NCI-H748 (cell line): ENCODE results near the gene RACK1.

Source experiments
- DNase-seq: peaks from one replicate; lab custom pipeline; 2025; ENCODE audit not compliant: unreplicated experiment; lab: John Stamatoyannopoulos, UW

The RACK1 gene

DNA sequence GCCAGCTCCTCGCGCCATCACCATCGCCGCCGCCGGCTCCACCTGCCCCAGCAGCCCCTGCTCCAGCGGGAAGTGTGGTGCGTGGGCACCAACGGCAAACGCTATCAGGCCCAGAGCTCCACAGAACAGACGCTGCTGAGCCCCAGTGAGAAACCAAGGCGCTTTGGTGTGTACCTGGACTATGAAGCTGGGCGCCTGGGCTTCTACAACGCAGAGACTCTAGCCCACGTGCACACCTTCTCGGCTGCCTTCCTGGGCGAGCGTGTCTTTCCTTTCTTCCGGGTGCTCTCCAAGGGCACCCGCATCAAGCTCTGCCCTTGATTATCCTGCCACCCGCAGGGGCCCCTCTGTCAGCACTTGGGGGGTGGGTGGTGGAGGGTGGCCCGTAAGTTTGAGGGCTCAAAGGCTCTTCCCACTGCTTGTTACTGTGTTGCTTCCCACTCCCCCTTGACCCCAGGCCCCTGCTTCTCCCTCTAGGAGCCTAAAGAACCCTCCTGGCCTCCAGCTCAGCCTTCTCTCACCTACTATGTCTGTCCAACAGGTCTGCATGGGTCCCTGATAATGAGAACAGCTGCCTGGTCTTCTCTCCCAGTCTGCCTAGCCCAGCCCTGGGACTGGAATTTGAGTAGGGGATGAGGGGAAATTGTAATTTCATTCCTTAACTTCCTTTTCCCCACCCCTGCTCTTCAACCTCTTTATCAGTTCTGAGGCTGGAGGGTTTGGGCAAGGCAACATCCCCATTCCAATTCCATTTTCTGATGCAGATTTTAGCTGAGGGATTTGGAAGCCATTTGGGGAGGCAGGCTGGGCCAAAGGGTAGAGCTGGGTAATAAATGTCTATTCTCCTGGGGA lies 9.0 kb downstream of the RACK1 start:
- no peak for DNase-seq

DNA sequence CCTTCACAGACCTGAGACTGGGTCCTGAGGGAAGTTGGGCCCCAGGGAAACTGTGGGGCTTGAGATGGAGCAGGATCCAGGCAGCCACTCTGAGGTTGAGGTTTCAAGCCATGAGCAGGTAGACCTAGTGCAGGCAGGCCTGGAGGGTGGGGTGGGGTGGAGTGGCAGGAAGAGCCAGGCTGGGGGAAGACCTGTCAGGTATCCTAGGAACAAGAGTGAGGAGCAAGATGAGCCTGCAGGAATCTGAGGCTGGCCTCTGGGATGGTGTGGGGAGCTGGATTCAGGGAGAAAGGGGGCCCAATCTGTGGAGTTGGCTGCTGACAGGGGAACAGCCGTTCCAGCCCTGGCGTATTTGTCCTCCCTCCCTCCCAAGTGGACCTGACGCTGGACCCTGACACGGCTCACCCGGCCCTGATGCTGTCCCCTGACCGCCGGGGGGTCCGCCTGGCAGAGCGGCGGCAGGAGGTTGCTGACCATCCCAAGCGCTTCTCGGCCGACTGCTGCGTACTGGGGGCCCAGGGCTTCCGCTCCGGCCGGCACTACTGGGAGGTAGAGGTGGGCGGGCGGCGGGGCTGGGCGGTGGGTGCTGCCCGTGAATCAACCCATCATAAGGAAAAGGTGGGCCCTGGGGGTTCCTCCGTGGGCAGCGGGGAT lies 9.8 kb downstream of the RACK1 start:
- DNase-seq = no peak

DNA sequence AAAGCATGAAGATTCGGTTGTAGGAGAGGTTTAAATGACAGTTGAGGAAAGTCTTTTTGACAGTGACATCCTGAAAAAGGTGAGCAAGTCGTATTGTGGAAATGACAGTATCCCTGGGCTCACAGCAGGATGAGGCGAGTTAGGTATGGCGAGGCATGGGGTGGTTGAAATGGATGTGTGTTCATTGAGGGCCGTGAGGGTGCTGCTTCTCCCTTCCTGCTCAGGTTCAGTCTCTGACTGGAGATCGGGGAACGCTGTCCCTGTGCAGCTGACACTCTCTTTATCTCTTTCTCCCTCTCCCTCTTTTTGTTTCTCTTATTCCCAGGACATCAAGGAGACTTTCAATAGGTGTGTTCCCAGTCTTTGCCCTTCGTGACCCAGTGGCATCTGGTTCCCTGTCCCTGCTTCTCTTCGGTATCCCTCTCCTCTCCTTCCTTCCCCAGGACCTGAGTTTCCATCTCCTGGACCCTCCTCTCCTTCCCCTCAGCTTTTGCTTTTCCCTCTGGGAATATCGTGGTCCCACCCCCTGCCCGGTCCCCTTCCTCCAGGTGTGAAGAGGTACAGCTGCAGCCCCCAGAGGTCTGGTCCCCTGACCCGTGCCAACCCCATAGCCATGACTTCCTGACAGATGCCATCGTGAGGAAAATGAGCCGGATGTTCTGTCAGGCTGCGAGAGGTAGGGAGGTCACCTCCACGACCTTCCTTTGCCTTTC lies 10.5 kb downstream of the RACK1 start:
- no peak for DNase-seq

DNA sequence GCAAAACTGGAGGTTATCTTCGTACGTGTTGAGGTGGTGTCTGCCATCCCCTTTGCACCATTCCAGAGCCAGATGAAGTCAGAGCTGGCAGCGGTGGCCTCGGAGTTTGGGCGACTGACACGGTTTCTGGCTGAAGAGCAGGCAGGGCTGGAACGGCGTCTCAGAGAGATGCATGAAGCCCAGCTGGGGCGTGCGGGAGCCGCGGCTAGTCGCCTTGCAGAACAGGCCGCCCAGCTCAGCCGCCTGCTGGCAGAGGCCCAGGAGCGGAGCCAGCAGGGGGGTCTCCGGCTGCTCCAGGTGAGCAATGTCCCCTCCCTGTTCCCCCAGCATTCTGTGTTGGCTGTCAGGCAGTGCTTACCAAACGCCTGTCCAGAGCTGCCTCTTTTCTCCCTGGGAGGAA lies 11.1 kb downstream of the RACK1 start:
- DNase-seq = no peak

DNA sequence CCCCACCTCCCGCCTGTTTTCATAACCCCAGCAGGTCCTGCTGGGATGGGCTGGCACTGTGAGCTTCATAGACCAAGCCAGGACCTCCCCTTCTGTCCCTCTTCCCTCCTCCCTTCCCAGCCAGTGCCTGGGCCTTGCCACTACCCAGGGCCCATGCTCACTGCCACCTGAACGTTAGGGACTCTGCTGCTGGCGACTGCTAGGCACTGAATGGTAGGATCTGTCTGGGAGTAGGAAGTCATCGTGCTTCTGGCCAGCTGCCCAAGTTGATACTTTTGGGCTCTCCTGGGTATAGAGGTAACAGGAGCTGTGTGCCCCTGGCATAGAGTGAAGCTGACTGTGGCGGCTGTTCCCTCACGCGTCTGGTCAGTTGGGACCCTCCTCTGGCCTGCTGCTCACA lies 12.3 kb downstream of the RACK1 start:
- no peak for DNase-seq

DNA sequence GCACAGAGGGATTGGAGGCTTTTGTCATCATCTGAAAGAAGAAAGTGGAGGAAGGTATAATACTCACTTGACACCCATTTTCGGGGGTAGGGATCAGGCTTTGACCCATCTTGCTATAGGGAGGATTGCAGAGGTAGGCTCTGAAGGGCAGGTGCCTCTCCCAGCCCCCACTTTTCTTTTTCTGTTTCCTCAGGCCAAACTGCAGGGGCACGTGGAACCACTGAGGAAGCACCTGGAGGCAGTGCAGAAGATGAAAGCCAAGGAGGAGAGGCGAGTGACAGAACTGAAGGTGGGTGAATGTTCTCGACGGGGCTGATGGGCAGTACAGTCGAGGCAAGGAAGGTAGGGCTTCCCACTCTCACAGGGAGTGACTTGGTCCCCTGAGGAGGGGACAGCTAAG lies 13.2 kb downstream of the RACK1 start:
- DNase-seq = no peak

DNA sequence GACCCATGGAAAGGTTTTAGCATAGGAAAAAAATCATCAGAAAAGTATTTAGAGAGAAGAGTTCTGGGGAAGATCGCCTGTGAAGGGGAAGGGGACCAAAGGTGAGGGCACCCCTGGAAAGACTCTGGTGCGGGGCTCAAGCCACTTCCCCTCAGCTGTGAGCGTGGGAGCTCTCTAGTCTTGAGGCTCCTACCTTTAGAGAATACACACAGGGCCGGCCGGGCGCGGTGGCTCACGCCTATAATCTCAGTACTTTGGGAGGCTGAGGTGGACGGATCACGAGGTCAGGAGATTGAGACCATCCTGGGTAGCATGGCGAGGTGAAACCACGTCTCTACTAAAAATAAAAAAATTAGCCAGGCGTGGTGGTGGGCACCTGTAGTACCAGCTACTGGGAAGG lies 13.7 kb downstream of the RACK1 start:
- DNase-seq = no peak

DNA sequence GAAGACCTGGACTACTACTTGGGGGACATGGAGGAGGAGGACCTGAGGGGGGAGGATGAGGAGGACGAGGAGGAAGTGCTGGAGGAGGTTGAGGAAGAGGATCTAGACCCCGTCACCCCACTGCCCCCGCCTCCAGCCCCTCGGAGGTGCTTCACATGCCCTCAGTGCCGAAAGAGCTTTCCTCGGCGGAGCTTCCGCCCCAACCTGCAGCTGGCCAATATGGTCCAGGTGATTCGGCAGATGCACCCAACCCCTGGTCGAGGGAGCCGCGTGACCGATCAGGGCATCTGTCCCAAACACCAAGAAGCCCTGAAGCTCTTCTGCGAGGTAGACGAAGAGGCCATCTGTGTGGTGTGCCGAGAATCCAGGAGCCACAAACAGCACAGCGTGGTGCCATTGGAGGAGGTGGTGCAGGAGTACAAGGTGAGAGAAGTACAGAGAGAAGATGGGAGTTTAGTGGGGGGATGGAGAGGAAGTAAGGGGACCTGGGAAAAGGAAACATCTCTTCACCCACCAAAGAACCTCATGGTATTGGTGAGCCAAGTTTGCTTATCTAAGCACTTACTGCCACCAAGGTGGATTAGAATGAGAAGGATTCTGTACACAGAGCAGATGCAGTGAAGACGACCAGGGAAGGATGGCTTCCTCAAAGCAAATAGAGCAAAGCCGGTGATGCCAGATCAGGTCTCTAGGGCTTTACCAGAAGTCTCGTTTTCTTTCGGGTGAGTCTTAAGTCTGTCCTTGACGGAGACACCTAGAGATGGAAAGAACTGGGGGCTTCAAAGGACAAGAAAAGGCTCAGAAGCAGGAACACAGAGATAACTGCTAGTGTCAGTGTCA lies 19.1 kb downstream of the RACK1 start:
- DNase-seq = no peak

DNA sequence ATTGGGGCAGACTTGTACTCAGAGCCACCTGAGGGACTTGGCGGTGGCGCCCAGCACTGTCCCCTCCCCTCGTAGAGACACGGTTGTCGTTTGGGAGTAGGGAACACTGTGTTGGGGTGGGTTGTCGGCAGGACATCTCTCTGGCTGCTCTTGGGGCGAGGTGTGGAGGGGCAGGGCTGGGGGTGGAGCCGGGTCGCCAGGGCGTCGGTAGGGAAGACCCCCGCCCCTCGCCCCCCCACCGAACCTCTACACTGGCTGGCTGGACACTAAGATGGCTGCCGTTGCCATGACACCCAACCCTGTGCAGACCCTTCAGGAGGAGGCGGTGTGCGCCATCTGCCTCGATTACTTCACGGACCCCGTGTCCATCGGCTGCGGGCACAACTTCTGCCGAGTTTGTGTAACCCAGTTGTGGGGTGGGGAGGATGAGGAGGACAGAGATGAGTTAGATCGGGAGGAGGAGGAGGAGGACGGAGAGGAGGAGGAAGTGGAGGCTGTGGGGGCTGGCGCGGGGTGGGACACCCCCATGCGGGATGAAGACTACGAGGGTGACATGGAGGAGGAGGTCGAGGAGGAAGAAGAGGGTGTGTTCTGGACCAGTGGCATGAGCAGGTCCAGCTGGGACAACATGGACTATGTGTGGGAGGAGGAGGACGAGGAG lies 19.8 kb downstream of the RACK1 start:
- DNase-seq = no peak

DNA sequence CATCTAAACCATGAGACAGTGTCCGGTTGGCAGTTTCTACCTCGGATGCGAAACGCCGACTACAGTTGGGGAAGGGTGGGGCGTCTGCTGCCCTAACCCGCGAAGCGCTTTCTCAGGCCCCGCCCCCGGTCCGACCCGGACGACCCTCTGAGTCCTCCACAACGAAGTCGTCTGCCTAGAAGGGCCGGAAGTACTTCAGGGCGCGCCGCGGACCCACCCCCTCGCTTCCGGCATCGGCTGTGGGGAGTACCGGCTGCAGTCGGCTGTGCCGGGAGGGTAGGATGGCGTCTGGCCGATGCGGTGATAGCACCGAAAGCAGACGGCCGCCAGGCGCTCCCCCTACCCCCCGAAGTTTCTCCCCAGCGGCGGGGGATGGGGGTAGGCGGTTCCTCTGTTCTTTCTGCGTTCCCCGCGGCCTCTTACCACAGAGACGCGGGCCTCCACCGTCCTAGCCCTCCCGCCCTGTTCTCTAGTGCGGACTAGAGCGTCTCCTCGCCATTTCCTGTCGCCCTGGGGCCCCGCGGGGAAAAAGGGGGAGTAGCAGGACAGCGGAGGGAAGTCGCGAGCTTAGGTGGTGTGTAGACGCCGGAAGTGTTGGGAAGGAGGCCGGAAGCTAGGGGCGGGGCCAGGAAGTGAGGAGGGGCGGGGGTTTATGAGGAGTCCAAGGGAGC lies 20.5 kb downstream of the RACK1 start, which contains the start of gene TRIM41:
Gene TRIM41, plus strand, starts transcription at position 224 of the 671 bp plus-strand sequence. CDS start 719 bp downstream, outside the sequence.
- DNase-seq = no peak

DNA sequence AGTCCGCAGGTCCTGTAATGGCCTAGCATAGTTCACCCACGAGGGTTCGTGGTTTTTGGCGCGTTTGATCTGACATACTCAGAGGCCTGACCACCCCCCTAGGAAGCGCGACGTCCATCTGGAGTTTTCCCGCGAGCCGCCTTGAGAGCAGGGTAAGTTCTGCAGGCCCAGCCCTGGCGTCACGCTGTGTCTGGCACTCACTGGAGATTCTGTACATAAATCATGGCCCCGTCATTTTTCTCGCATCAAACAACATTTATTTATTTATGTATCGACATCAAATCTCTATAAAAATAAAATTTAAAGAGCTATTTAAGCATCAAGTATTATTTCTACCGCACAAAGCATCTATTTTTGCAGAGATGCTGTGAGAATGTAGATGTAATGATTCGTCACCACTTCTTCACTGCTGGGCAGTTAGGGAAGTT lies 21.1 kb downstream of the RACK1 start:
- DNase-seq = no peak

DNA sequence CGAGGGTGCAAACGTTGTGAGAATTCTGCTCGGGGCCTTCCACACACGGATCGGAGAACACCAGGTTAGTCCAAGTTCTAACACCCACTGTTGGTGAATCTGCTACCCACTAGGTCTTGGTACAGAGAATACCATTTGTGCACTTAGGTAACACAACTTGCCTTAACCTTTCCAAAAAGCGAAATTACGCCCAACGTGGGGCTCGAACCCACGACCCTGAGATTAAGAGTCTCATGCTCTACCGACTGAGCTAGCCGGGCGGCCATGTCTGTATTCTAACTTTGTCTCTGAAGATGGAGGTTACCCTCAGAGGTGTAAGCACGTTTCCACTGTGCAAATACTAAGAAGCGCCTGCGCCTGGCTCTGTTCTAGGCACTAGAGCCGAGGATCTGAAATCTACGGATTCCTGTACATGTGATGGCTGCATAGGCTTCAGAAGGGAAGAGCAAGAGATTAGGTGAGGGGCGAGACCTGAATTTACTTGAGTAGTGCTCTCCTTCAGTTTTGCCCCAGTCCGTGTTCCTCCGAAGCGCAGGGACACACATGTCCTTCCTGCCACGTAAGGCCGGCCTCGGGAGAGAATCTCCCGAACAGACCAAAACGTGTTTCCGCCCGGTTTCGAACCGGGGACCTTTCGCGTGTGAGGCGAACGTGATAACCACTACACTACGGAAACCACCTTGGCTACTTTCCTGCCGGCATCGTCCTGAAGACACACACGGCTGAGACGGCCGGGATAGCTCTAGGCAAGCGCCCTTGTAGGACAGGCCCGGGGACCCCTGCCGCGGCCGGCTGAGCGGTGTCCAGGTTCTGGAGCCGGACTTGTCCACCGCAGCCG lies 21.7 kb downstream of the RACK1 start:
- DNase-seq = no peak

DNA sequence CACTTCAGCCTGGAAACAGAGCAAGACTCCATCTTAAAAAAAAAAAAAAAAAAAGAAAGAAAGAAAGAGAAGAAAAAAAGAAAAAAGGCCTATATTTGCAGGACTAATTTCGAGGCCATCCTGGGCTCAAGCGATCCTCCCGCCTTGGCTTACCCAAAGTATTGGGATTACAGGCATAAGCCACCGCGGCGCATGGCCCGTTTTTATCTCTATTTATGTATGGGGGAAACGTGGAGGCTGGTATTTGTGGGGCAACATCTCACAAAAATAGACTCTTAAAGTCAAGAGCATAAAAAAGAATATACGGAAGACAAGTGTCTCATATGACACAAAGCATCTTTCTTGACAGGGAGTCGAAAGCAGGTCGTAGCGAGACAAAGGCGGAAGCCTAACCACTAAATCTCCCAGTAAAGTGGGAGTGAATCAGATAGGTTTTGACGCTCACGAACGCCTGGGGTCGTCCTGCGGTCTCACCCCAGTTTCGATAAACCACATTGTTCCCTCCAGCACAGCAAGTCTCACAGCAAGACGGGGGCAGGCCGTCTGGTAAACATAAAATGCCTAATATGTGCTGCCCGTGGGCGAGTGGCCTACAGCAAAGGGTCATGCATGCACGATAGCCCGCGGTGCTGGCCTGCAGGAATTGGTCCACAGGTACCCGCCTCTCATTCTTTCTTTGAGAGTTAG lies 22.5 kb downstream of the RACK1 start:
- DNase-seq = no peak

DNA sequence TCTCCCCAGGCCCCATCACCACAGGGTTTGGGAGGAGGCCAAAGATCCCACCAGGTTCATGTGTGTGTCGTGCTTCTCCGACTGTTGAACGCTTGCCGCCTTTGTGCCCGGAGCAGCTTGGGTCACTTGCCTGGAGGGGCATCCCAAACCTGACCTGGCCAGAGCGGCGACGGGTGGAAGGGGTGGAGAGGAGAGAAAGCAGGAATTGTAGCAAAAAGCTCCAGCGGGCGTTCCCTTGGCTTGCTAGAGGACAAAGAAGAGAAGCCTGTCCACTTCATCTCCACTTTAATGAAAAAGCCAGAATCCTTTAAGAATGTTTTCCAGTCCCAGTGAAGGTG lies 23.6 kb downstream of the RACK1 start:
- DNase-seq = no peak

DNA sequence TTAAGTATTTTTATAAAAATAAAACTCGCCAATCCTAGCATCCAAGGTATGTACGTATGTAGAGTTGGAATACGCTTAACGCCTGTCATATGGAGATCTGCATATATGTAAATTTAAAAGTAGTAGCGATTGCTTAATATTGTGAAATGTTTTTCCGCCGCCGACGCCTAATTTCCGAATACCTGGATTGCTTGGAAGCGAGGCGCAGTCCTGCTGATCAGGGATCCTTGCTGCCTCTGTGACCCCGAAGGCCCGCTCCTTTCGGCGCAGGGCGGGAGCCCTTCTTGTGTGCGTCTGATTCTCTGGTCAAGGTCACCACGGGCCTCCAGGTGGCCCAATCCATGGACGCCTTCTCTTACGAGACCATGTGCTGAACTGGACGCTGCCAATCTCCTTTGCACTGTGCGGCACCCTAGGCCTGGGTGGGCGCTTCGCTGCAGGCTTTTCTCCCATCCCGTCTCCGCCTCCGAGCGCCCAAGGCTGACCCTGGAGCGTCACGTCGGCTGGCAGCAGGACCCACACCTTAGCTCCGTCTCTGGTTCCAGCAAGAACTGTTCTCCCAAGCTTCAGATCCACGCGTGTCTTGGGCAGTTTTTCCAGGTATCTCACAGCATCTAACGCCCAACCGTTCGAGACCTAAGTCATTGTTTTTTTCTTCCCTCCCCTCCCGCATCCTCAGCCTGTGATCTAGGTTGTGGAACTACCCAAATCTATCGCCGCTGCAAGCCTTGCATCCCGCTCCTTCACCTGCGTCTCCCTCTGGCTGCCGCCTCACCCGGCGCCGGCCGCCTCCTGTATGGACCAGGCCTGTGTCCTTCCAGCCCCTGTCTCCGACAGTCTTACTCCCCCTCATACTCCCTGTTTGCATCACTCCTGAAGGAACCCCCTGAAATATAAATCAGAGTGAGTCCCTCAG lies 24.2 kb downstream of the RACK1 start:
- DNase-seq = no peak

DNA sequence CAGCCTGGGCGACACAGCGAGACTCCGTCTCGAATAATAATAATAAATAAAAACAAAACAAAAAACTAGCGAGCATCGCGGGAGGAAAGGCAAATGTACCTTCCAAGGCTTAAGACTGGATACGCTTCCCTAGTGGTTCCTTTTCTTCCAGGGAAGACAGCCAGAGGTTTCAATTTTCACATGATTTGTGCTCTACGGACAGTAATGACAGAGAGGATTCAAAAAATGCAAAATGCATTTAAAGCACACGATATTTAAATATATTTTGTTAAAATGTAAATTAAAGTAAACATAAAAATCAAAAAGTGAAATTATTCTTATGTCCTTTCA lies 24.9 kb downstream of the RACK1 start:
- DNase-seq = no peak

DNA sequence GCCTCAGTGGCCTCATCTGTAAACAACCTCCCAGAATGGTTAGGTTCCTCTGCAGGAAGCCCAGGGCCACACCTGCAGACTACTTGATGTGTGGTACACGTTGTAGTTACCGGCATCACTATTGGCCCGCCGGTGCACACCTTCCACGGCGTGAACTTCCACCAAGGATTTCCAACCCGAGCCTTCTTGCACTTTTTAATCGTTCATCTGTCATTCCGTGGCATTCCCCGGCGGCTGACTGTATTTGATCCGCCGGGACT lies 26.0 kb downstream of the RACK1 start:
- no peak for DNase-seq
